GM23338 (cell line): ENCODE data around the gene MAOB.

Experiments used
- CREB1 ChIP-seq: fragments of 250-450 bp; sonication (Bioruptor Pico); IDR thresholded peaks from 2 replicates; pipeline ENCODE4 v1.5.0; 2020; ENCODE audit warnings: low read depth, mild to moderate bottlenecking, moderate library complexity
- CTCF ChIP-seq, 2 experiments: fragments of 200-600 bp in 1 of 2; sonication (generic) in 1 of 2; conservative IDR thresholded peaks; 2 replicates each; pipeline versions ENCODE4 v1.5.1 to v1.6.1; 2016 to 2017; ENCODE audit warnings: antibody characterized with exemption in 2 of 2, low read depth in 2 of 2, mild to moderate bottlenecking in 2 of 2, moderate library complexity in 1 of 2
- EZH2 ChIP-seq: fragments of 200-600 bp; sonication (generic); IDR thresholded peaks from one replicate; pipeline ENCODE4 v1.8.0; 2017; ENCODE audit warnings: antibody characterized with exemption, mild to moderate bottlenecking, low read depth; ENCODE audit not compliant: unreplicated experiment
- EZH2phosphoT487 ChIP-seq: fragments of 200-600 bp; sonication (generic); IDR thresholded peaks from one replicate; pipeline ENCODE4 v1.8.1; 2018; ENCODE audit warnings: antibody characterized with exemption; ENCODE audit not compliant: unreplicated experiment
- JUNB ChIP-seq: IDR thresholded peaks from one replicate; pipeline ENCODE4 v1.6.1; 2016; ENCODE audit warnings: antibody characterized with exemption; ENCODE audit not compliant: unreplicated experiment
- NANOG ChIP-seq: IDR thresholded peaks from 2 replicates; pipeline ENCODE4 v1.6.1; 2016; ENCODE audit warnings: antibody characterized with exemption, borderline replicate concordance
- POLR2AphosphoS5 ChIP-seq: IDR thresholded peaks from 2 replicates; pipeline ENCODE4 v1.6.1; 2016; ENCODE audit warnings: antibody characterized with exemption, low read depth
- REST ChIP-seq: IDR thresholded peaks from one replicate; pipeline ENCODE4 v1.6.1; 2018; ENCODE audit warnings: antibody characterized with exemption; ENCODE audit not compliant: unreplicated experiment
- STAT1 ChIP-seq: IDR thresholded peaks from one replicate; pipeline ENCODE4 v1.6.1; 2016; ENCODE audit warnings: antibody characterized with exemption; ENCODE audit not compliant: unreplicated experiment
- ZNF331 ChIP-seq: fragments of 250-450 bp; sonication (Bioruptor Pico); IDR thresholded peaks from 2 replicates; pipeline ENCODE4 v1.5.0; 2020; ENCODE audit warnings: low read depth, mild to moderate bottlenecking, moderate library complexity
- TF ChIP-seq, protein P1 (sequence below): IDR thresholded peaks from 2 replicates; pipeline ENCODE4 v1.6.1; 2016; ENCODE audit warnings: antibody characterized with exemption

- no peak for TF ChIP-seq CTCF (conservative IDR thresholded peaks at IDR 0.05; ENCODE audit: low read depth in 2 of 2)
- TF ChIP-seq ZNF331 (CRISPR knock-in tag): no peak
- TF ChIP-seq EZH2: no peak
- no peak for TF ChIP-seq JUNB
- TF ChIP-seq CREB1: no peak
- TF ChIP-seq POLR2AphosphoS5: no peak
- TF ChIP-seq EZH2phosphoT487: no peak
- no peak for TF ChIP-seq REST
- TF ChIP-seq, protein P1, sequence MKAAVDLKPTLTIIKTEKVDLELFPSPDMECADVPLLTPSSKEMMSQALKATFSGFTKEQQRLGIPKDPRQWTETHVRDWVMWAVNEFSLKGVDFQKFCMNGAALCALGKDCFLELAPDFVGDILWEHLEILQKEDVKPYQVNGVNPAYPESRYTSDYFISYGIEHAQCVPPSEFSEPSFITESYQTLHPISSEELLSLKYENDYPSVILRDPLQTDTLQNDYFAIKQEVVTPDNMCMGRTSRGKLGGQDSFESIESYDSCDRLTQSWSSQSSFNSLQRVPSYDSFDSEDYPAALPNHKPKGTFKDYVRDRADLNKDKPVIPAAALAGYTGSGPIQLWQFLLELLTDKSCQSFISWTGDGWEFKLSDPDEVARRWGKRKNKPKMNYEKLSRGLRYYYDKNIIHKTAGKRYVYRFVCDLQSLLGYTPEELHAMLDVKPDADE: no peak
- TF ChIP-seq NANOG: no peak
- TF ChIP-seq STAT1: no peak
These were observed 42.0 kb downstream of the MAOB start for GRCh38 chrX:43840265-43840664.
